H9 (cell line): Measurements from ENCODE around the gene FAM156A. TPM values are rescaled to one million over a fixed set of nuclear protein-coding genes. Genes with fewer than 3 reads are reported as not detected.

ENCODE experiments used
- DNase-seq: peaks from one replicate; pipeline ENCODE4 v3.0.0-alpha.2; 2017
- H2AFZ ChIP-seq: one replicate; pipeline ENCODE4 v1.6.1; 2013; ENCODE audit warnings: mild to moderate bottlenecking, low read length, control low read depth, moderate library complexity
- H2AK5ac ChIP-seq: 2 replicates; pipeline ENCODE4 v1.6.1; 2013; ENCODE audit warnings: low read length, control low read depth, mixed read lengths; ENCODE audit not compliant: insufficient read length
- H2BK120ac ChIP-seq: one replicate; pipeline ENCODE4 v1.6.1; 2013; ENCODE audit warnings: low read depth, mild to moderate bottlenecking, low read length, control low read depth, inconsistent platforms; ENCODE audit not compliant: poor library complexity, severe bottlenecking
- H2BK12ac ChIP-seq: 2 replicates; pipeline ENCODE4 v1.6.1; 2013; ENCODE audit warnings: low read length, control low read depth, mixed read lengths, low read depth; ENCODE audit not compliant: insufficient read length
- H2BK15ac ChIP-seq: 2 replicates; pipeline ENCODE4 v1.6.1; 2013; ENCODE audit warnings: low read depth, low read length, control low read depth
- H2BK20ac ChIP-seq: one replicate; pipeline ENCODE4 v1.6.1; 2013; ENCODE audit warnings: low read depth, mild to moderate bottlenecking, low read length, control low read depth, inconsistent platforms; ENCODE audit not compliant: poor library complexity, severe bottlenecking
- H2BK5ac ChIP-seq: 2 replicates; pipeline ENCODE4 v1.6.1; 2013; ENCODE audit warnings: low read length, control low read depth, mixed read lengths; ENCODE audit not compliant: insufficient read length
- H3K14ac ChIP-seq: 2 replicates; pipeline ENCODE4 v1.6.1; 2013; ENCODE audit warnings: low read length, control low read depth; ENCODE audit not compliant: insufficient read depth
- H3K18ac ChIP-seq: 2 replicates; pipeline ENCODE4 v1.6.1; 2013; ENCODE audit warnings: low read depth, mild to moderate bottlenecking, mixed read lengths, low read length, control low read depth; ENCODE audit not compliant: insufficient read length
- H3K23ac ChIP-seq: 2 replicates; pipeline ENCODE4 v1.6.1; 2013; ENCODE audit warnings: low read length, control low read depth, mixed read lengths, low read depth; ENCODE audit not compliant: insufficient read length
- H3K23me2 ChIP-seq: 2 replicates; pipeline ENCODE4 v1.6.1; 2013; ENCODE audit warnings: low read depth, mild to moderate bottlenecking, mixed read lengths, low read length, control low read depth; ENCODE audit not compliant: insufficient read length, poor library complexity, severe bottlenecking
- H3K27ac ChIP-seq: 2 replicates; pipeline ENCODE4 v1.5.1; 2013; ENCODE audit warnings: low read length, control low read depth, mixed read lengths, low read depth; ENCODE audit not compliant: insufficient read length
- H3K27me3 ChIP-seq: 2 replicates; pipeline ENCODE4 v1.6.1; 2013; ENCODE audit warnings: low read length, control low read depth, inconsistent platforms; ENCODE audit not compliant: insufficient read depth
- H3K4ac ChIP-seq: 2 replicates; pipeline ENCODE4 v1.6.1; 2013; ENCODE audit warnings: low read depth, mild to moderate bottlenecking, control low read depth, inconsistent platforms, low read length, moderate library complexity
- H3K4me1 ChIP-seq: 2 replicates; pipeline ENCODE4 v1.6.1; 2013; ENCODE audit warnings: low read length, control low read depth, inconsistent platforms; ENCODE audit not compliant: insufficient read depth
- H3K4me2 ChIP-seq: 2 replicates; pipeline ENCODE4 v1.6.1; 2013; ENCODE audit warnings: low read length, control low read depth, mixed read lengths; ENCODE audit not compliant: insufficient read length, insufficient read depth
- H3K56ac ChIP-seq: 2 replicates; pipeline ENCODE4 v1.6.1; 2013; ENCODE audit warnings: low read depth, mild to moderate bottlenecking, mixed read lengths, low read length, control low read depth; ENCODE audit not compliant: insufficient read length
- H3K79me1 ChIP-seq: 2 replicates; pipeline ENCODE4 v1.6.1; 2013; ENCODE audit warnings: low read depth, mild to moderate bottlenecking, moderate library complexity, low read length, control low read depth, inconsistent platforms; ENCODE audit not compliant: insufficient read depth, poor library complexity, severe bottlenecking
- H3K79me2 ChIP-seq: 2 replicates; pipeline ENCODE4 v1.6.1; 2013; ENCODE audit warnings: low read length, control low read depth, inconsistent platforms; ENCODE audit not compliant: insufficient read depth
- H3K9ac ChIP-seq: 2 replicates; pipeline ENCODE4 v1.6.1; 2013; ENCODE audit warnings: low read length, control low read depth, mixed read lengths; ENCODE audit not compliant: insufficient read length; ENCODE audit errors: extremely low read depth
- H3K9me3 ChIP-seq: one replicate; pipeline ENCODE4 v1.6.1; 2013; ENCODE audit warnings: low read depth, low read length, inconsistent platforms; ENCODE audit not compliant: control insufficient read depth
- H3T11ph ChIP-seq: one replicate; pipeline ENCODE4 v1.6.1; 2013; ENCODE audit warnings: mild to moderate bottlenecking, low read length, control low read depth, inconsistent platforms
- H4K20me1 ChIP-seq: one replicate; pipeline ENCODE4 v1.6.1; 2013; ENCODE audit not compliant: control insufficient read depth, insufficient read length, insufficient read depth
- H4K5ac ChIP-seq: 2 replicates; pipeline ENCODE4 v1.6.1; 2013; ENCODE audit warnings: low read depth, mild to moderate bottlenecking, mixed read lengths, low read length, control low read depth; ENCODE audit not compliant: insufficient read length
- H4K8ac ChIP-seq: replicated peaks from 2 replicates; pipeline ENCODE4 v1.6.1; 2013; ENCODE audit warnings: low read length, control low read depth, mixed read lengths, low read depth; ENCODE audit not compliant: insufficient read length
- H4K91ac ChIP-seq: 2 replicates; pipeline ENCODE4 v1.6.1; 2013; ENCODE audit warnings: low read depth, mild to moderate bottlenecking, moderate library complexity, mixed read lengths, low read length, control low read depth; ENCODE audit not compliant: insufficient read length
- H3K27ac Mint-ChIP-seq, 3 experiments: 2 replicates in 2 of 3; 3 replicates in 1 of 3; pipeline ENCODE4 v1.8.0; 2020 to 2021; ENCODE audit warnings: mixed read lengths in 3 of 3, mild to moderate bottlenecking in 1 of 3, moderate library complexity in 1 of 3
- H3K27me3 Mint-ChIP-seq: 2 replicates; pipeline ENCODE4 v1.8.0; 2021; ENCODE audit warnings: low read depth, mild to moderate bottlenecking, moderate library complexity, mixed read lengths
- H3K36me3 Mint-ChIP-seq, 3 experiments: 2 replicates in 2 of 3; 3 replicates in 1 of 3; pipeline ENCODE4 v1.8.0; 2020 to 2021; ENCODE audit warnings: low read depth in 3 of 3, mixed read lengths in 3 of 3; ENCODE audit not compliant: insufficient read depth in 1 of 3
- H3K4me1 Mint-ChIP-seq, 2 experiments: 2 replicates each; pipeline ENCODE4 v1.8.0; 2020; ENCODE audit warnings: mixed read lengths in 2 of 2
- H3K4me3 Mint-ChIP-seq, 2 experiments: 2 replicates in 1 of 2; 3 replicates in 1 of 2; pipeline ENCODE4 v1.8.0; 2020 to 2021; ENCODE audit warnings: mild to moderate bottlenecking in 2 of 2, mixed read lengths in 2 of 2, moderate library complexity in 1 of 2
- H3K9me3 Mint-ChIP-seq, 2 experiments: 2 replicates in 1 of 2; 3 replicates in 1 of 2; pipeline ENCODE4 v1.8.0; 2020; ENCODE audit warnings: mild to moderate bottlenecking in 2 of 2, mixed read lengths in 2 of 2, moderate library complexity in 1 of 2
- WGBS: extraction: QIAGEN DNeasy Blood & Tissue Kit; methylation state at CpG from one replicate; pipeline ENCODE4 v1.1.7; 2013; ENCODE audit warnings: missing lambda C conversion rate, low lambda C conversion rate, mixed read lengths; ENCODE audit not compliant: insufficient read length; ENCODE audit errors: extremely low coverage; 5-methylcytosine and 5-hydroxymethylcytosine counted together
- total RNA-seq: library from RNA; stranded (reverse); gene quantifications from 2 replicates; pipeline ENCODE4 v1.2.1, GENCODE V29; 2021
- TF ChIP-seq, protein P1 (sequence below): fragments of 200-600 bp; sonication (generic); conservative IDR thresholded peaks from 3 replicates; pipeline ENCODE4 v1.8.0; 2021; ENCODE audit warnings: antibody characterized with exemption, mild to moderate bottlenecking

The FAM156A gene
- total RNA-seq, 1 experiment from 2014 or later = 15.7 TPM

DNA sequence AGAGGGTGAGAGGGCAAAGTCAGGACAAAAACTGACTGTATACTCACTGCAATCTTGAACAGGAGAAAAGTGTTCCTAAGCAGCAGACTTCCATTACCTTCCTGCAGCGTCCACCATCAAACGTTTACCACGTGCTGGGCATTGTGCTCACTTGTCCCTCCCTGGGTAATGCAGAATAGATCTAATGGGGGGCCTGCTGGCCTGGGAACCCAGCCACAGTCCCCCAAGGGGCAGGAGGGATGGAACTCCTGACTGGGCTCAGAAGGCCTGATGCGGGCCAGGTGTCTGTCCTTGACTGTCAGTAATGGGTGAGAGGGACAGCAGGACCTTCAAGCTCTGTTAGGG is 37.6 kb upstream of the FAM156A start:
- peak overlapping the region in 1 of 3 experiments; percentile 100; a peak in 1 of 7 replicates for H3K27ac Mint-ChIP-seq
- Histone ChIP-seq H3K79me2 (no peaks in the 10 kb centered on the region), H2AFZ (no peak overlapping the region), H3K79me1 (no peaks in the 10 kb centered on the region), H3K4ac (no peak overlapping the region), H3K4me1 (no peaks in the 10 kb centered on the region), H3K14ac (no peak overlapping the region), H2BK120ac (no peak overlapping the region), H2BK5ac (no peak overlapping the region), H3K56ac (peak overlapping the region; percentile 25), H4K8ac (no peak overlapping the region), H3K27me3 (no peaks in the 10 kb centered on the region), H4K91ac (no peak overlapping the region), H3T11ph (no peak overlapping the region), H3K9me3 (peaks cover 49% of the 10 kb centered on the region), H3K23ac (no peak overlapping the region), H2BK12ac (no peak overlapping the region), H4K5ac (no peak overlapping the region), H3K4me2 (peak overlapping the region; percentile 77), H3K27ac (peak overlapping the region; percentile 27), H3K9ac (no peak overlapping the region), H2BK20ac (no peak overlapping the region), H3K18ac (no peak overlapping the region), H4K20me1 (peaks cover 3% of the 10 kb centered on the region), H2BK15ac (no peak overlapping the region), H3K23me2 (peaks cover 5% of the 10 kb centered on the region), H2AK5ac (no peak overlapping the region)
- H3K4me3 Mint-ChIP-seq = peak overlapping the region; percentile 92
- WGBS = no CpG with 5 or more reads among the region's 4 CpGs
- peaks cover 8 to 11% of the 10 kb centered on the region in 2 experiments for H3K4me1 Mint-ChIP-seq
- peaks cover 5% of the 10 kb centered on the region for H3K27me3 Mint-ChIP-seq
- peaks cover 63 to 76% of the 10 kb centered on the region in 2 experiments for H3K9me3 Mint-ChIP-seq
- DNase-seq = no peak
- peaks cover 0 to 3% (median 3%) of the 10 kb centered on the region in 3 experiments; a peak in 3 of 7 replicates for H3K36me3 Mint-ChIP-seq
- TF ChIP-seq, protein P1, sequence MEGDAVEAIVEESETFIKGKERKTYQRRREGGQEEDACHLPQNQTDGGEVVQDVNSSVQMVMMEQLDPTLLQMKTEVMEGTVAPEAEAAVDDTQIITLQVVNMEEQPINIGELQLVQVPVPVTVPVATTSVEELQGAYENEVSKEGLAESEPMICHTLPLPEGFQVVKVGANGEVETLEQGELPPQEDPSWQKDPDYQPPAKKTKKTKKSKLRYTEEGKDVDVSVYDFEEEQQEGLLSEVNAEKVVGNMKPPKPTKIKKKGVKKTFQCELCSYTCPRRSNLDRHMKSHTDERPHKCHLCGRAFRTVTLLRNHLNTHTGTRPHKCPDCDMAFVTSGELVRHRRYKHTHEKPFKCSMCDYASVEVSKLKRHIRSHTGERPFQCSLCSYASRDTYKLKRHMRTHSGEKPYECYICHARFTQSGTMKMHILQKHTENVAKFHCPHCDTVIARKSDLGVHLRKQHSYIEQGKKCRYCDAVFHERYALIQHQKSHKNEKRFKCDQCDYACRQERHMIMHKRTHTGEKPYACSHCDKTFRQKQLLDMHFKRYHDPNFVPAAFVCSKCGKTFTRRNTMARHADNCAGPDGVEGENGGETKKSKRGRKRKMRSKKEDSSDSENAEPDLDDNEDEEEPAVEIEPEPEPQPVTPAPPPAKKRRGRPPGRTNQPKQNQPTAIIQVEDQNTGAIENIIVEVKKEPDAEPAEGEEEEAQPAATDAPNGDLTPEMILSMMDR = no peak
